ENCODE results near the gene RAD23A.

DNA sequence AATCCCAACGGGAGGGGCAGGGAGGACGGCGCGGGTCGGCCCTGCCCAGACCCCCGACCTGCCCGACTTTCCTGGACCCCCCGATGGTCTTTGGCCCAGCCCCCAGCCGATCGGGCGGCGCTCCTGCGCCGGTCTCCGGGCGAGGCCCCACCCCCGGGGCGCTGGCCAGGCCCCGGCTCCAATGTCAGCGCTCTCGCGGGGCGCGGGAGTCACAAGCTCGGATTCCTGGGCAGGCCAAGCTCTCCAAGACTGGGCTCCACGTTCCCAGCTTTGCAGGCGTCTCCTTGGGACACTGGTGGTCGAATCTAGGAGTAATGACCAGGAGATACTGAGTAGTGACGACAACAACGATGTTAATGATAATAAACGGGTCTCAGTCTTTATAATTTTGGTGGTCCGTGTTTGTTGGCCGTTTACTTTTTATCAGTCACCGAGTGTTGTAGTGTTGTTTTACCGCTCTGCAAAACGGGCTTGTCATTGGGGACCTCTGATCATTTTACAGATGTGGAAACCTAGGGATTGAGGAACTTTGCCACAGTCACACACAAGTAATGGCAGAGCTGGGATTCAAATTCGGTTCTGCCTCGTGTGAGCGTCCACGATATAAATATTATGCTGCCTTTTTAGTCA lies 545 bp downstream of the RAD23A start:
- TF ChIP-seq, protein P1, sequence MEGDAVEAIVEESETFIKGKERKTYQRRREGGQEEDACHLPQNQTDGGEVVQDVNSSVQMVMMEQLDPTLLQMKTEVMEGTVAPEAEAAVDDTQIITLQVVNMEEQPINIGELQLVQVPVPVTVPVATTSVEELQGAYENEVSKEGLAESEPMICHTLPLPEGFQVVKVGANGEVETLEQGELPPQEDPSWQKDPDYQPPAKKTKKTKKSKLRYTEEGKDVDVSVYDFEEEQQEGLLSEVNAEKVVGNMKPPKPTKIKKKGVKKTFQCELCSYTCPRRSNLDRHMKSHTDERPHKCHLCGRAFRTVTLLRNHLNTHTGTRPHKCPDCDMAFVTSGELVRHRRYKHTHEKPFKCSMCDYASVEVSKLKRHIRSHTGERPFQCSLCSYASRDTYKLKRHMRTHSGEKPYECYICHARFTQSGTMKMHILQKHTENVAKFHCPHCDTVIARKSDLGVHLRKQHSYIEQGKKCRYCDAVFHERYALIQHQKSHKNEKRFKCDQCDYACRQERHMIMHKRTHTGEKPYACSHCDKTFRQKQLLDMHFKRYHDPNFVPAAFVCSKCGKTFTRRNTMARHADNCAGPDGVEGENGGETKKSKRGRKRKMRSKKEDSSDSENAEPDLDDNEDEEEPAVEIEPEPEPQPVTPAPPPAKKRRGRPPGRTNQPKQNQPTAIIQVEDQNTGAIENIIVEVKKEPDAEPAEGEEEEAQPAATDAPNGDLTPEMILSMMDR (IDR thresholded peaks at IDR 0.05; ENCODE audit: poor library complexity) = no peak
- no peak for TF ChIP-seq EZH2 (IDR thresholded peaks at IDR 0.05; ENCODE audit: borderline replicate concordance)

Data from hepatocyte (in vitro differentiated cells).